Measurements from ENCODE around the gene PRKCI.
"Not testable (repeated sequence)": the region's sequence is repeated elsewhere in the genome, so short reads cannot be mapped to it uniquely, and the experiment has no call there.

The PRKCI gene

GRCh38 chr3:170275832-170276231, 53.6 kb downstream of the PRKCI start:
- no peak for TF ChIP-seq CTCF (IDR thresholded peaks at IDR 0.05; ENCODE audit: extremely low read depth, missing control alignments)
- DNase-seq (ENCODE audit: low spot score), result no peak

- DNase-seq (ENCODE audit: low spot score), result not testable (repeated sequence)
Measured at GRCh38 chr3:170277311-170277710, 55.1 kb downstream of the PRKCI start.

- DNase-seq (ENCODE audit: low spot score), result peak; percentile 11
- no peak for TF ChIP-seq CTCF (IDR thresholded peaks at IDR 0.05; ENCODE audit: extremely low read depth, missing control alignments)
Measured at GRCh38 chr3:170277833-170278580, 55.8 kb downstream of the PRKCI start.

- no peak for DNase-seq (ENCODE audit: low spot score)
- TF ChIP-seq CTCF (IDR thresholded peaks at IDR 0.05; ENCODE audit: extremely low read depth, missing control alignments), result no peak
Measured at GRCh38 chr3:170278627-170279026, 56.4 kb downstream of the PRKCI start.

- no peak for TF ChIP-seq CTCF (IDR thresholded peaks at IDR 0.05; ENCODE audit: extremely low read depth, missing control alignments)
- no peak for DNase-seq (ENCODE audit: low spot score)
Measured at GRCh38 chr3:170290194-170290593, 68.0 kb downstream of the PRKCI start.

- no peak for DNase-seq (ENCODE audit: low spot score)
- TF ChIP-seq CTCF (IDR thresholded peaks at IDR 0.05; ENCODE audit: extremely low read depth, missing control alignments), result no peak
Measured at GRCh38 chr3:170295586-170295985, 73.4 kb downstream of the PRKCI start.

GRCh38 chr3:170296703-170297102, 74.5 kb downstream of the PRKCI start:
- no peak for TF ChIP-seq CTCF (IDR thresholded peaks at IDR 0.05; ENCODE audit: extremely low read depth, missing control alignments)
- peak; percentile 29 for DNase-seq (ENCODE audit: low spot score)

- TF ChIP-seq CTCF (IDR thresholded peaks at IDR 0.05; ENCODE audit: extremely low read depth, missing control alignments), result no peak
- DNase-seq (ENCODE audit: low spot score), result no peak
Measured at GRCh38 chr3:170301405-170301804, 79.2 kb downstream of the PRKCI start.

All from GM20000 (cell line).